ENCODE measurements around the gene BCL2A1. TPM values are rescaled to one million over a fixed set of nuclear protein-coding genes. Genes with fewer than 3 reads are reported as not detected.

Gene BCL2A1
- total RNA-seq, 2 donors from 2014 or later, result 16.5 TPM; not detected in 1

DNA sequence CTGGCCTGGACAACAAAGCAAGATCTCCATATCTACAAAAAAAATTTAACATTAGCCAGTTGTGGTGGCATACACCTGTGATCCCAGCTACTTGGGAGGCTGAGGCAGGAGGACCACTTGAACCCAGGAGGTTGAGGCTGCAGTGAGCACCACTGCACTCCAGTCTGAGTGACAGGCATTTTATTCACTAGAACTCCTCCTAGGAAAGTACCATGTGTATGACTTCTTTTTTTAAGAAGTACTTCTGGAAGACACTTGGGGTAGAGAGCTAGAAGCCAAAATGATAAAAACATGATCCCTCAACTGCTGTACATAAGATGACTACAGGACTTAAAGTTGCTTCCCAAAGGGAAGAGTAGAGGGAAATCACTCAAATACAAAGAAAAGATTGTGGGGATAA is 24.0 kb downstream of the BCL2A1 start:
- DNase-seq, result no peak
- Histone ChIP-seq H3K4me1 (no peaks in the 10 kb centered on the region), H3K4me3 (no peak overlapping the region), H3K27ac (no peak overlapping the region), H3K9me3 (no peaks in the 10 kb centered on the region), H3K27me3 (no peaks in the 10 kb centered on the region), H3K36me3 (replicated peaks in 1 of 2; ENCODE audit: insufficient read depth in 1 of 2, low read depth in 2 of 2) (no peaks in the 10 kb centered on the region)
- no peak for ATAC-seq
- TF ChIP-seq POLR2A (IDR thresholded peaks at IDR 0.05), result no peak
- TF ChIP-seq, protein P1, sequence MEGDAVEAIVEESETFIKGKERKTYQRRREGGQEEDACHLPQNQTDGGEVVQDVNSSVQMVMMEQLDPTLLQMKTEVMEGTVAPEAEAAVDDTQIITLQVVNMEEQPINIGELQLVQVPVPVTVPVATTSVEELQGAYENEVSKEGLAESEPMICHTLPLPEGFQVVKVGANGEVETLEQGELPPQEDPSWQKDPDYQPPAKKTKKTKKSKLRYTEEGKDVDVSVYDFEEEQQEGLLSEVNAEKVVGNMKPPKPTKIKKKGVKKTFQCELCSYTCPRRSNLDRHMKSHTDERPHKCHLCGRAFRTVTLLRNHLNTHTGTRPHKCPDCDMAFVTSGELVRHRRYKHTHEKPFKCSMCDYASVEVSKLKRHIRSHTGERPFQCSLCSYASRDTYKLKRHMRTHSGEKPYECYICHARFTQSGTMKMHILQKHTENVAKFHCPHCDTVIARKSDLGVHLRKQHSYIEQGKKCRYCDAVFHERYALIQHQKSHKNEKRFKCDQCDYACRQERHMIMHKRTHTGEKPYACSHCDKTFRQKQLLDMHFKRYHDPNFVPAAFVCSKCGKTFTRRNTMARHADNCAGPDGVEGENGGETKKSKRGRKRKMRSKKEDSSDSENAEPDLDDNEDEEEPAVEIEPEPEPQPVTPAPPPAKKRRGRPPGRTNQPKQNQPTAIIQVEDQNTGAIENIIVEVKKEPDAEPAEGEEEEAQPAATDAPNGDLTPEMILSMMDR (IDR thresholded peaks at IDR 0.05), result no peak
- intact Hi-C loops (cut with DNase I), result no loop called here

DNA sequence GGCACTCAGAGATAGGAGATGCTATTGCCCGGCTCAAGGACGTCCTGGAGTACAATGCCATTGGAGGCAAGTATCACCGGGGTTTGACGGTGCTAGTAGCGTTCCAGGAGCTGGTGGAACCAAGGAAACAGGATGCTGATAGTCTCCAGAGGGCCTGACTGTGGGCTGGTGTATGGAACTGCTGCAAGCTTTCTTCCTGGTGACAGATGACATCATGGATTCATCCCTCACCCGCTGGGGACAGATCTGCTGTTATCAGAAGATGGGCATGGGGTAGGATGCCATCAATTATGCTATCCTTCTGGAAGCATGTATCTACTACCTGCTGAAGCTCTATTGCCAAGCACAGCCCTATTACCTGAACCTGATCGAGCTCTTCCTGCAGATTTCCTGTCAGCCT is 26.4 kb downstream of the BCL2A1 start:
- Histone ChIP-seq H3K4me1 (no peaks in the 10 kb centered on the region), H3K27me3 (no peaks in the 10 kb centered on the region), H3K27ac (no peak overlapping the region), H3K9me3 (no peaks in the 10 kb centered on the region), H3K4me3 (no peak overlapping the region), H3K36me3 (replicated peaks in 1 of 2; ENCODE audit: insufficient read depth in 1 of 2, low read depth in 2 of 2) (no peaks in the 10 kb centered on the region)
- WGBS, 2 donors, result 73 to 76% methylated on average over 7 of the region's 7 CpGs
- TF ChIP-seq POLR2A (IDR thresholded peaks at IDR 0.05), result no peak
- TF ChIP-seq, protein P1 (IDR thresholded peaks at IDR 0.05), result no peak
- no peak for DNase-seq
- intact Hi-C loops (cut with DNase I), result no loop called here
- no peak for ATAC-seq

DNA sequence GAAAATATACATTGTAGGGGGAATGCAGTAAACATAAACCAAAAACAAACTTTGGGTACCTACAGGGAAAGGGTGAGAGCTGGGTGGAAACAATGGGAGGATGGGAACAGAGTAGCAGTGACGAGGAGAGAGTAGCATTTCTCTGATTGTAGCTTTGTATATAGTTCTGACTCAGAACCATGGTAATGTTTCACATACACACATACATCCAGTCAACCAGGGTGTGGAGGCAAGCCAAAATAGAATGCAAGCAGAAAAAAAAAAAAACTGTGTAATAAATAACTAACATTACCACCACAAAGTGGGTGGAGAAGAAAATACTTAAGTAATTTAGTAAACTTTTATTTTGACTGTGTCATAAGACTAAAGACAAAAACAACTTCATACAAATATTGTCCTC is 27.2 kb downstream of the BCL2A1 start:
- Histone ChIP-seq H3K4me1 (no peaks in the 10 kb centered on the region), H3K9me3 (no peaks in the 10 kb centered on the region), H3K27me3 (no peaks in the 10 kb centered on the region), H3K36me3 (replicated peaks in 1 of 2; ENCODE audit: insufficient read depth in 1 of 2, low read depth in 2 of 2) (no peaks in the 10 kb centered on the region), H3K4me3 (no peak overlapping the region), H3K27ac (no peak overlapping the region)
- no peak for TF ChIP-seq POLR2A (IDR thresholded peaks at IDR 0.05)
- TF ChIP-seq, protein P1 (IDR thresholded peaks at IDR 0.05), result no peak
- intact Hi-C loops (cut with DNase I), result no loop called here
- 65 to 86% methylated on average over 1 of the region's 1 CpG for WGBS, 2 donors
- ATAC-seq, result no peak
- no peak for DNase-seq

DNA sequence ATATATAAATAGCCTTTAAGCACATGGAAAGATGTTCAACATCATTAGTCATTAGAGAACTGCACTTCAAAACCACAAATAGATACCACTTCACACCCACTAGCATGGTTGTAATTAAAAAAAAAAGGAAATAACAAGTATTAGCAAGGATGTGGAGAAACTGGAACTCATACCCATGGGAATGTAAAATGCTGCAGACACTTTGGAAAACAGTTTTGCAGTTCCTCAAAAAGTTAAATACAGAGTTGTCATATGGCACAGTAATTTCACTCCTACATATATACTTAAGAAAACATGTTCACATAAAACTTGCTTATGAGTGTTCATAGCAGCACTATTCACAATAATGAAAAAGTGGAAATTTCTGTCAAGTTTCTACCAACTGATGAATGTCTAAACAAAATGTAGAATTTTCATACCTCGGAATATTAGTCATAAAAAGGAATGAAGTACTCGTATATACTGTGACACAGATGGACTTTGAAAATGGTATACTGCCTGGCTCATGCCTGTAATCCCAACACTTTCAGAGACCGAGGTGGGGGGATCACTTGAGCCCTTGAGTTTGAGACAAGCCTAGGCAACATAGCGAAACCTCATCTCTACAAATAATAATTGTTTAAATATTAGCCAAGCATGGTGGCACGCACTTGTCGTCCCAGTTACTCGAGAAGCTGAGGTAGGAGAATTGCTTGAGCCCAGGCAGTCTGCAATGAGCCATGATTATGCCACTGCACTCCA is 28.1 kb downstream of the BCL2A1 start:
- intact Hi-C loops (cut with DNase I), result no loop called here
- 75 to 79% methylated on average over 7 of the region's 7 CpGs for WGBS, 2 donors
- TF ChIP-seq, protein P1 (IDR thresholded peaks at IDR 0.05), result no peak
- no peak for TF ChIP-seq POLR2A (IDR thresholded peaks at IDR 0.05)
- no peak for ATAC-seq
- Histone ChIP-seq H3K27ac (no peak overlapping the region), H3K27me3 (no peaks in the 10 kb centered on the region), H3K4me1 (no peaks in the 10 kb centered on the region), H3K9me3 (no peaks in the 10 kb centered on the region), H3K36me3 (replicated peaks in 1 of 2; ENCODE audit: insufficient read depth in 1 of 2, low read depth in 2 of 2) (no peaks in the 10 kb centered on the region), H3K4me3 (no peak overlapping the region)
- DNase-seq, result no peak

DNA sequence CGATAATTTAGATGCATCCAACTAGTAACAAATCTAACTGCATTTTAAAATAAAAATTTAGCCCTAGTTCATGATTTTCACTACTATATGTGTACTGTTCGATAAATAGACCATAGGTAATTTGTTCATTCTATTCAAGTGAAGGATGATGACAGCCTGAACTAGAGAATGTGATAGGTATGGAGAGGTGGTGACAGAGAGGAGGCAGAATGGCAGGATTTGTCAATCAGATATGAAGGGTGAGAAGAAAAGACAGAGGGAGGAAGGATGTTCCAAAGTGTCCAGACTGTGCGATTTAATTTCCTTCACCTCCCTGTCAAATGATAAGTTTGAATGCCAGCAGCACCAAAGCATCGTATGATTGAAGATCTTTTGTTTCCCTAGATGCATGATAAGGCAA is 31.6 kb downstream of the BCL2A1 start:
- ATAC-seq (no peak), DNase-seq (no peak)
- H3K27ac ChIP-seq, result no peak overlapping the region
- H3K4me3 ChIP-seq, result no peak overlapping the region
- 69 to 84% methylated on average over 4 of the region's 4 CpGs for WGBS, 2 donors
- H3K4me1 ChIP-seq, result no peaks in the 10 kb centered on the region
- no peaks in the 10 kb centered on the region for H3K27me3 ChIP-seq
- H3K9me3 ChIP-seq, result no peaks in the 10 kb centered on the region
- intact Hi-C loops (cut with DNase I), result no loop called here
- no peaks in the 10 kb centered on the region for H3K36me3 ChIP-seq (replicated peaks in 1 of 2; ENCODE audit: insufficient read depth in 1 of 2, low read depth in 2 of 2)
- TF ChIP-seq, protein P1 (IDR thresholded peaks at IDR 0.05), result no peak
- TF ChIP-seq POLR2A (IDR thresholded peaks at IDR 0.05), result no peak
